IMR-90 (cell line): ENCODE results near the gene RAB11FIP4. TPM values are rescaled to one million over a fixed set of nuclear protein-coding genes. Genes with fewer than 3 reads are reported as not detected.

Experiments
- ATAC-seq: fragments of 200-7000 bp; cut with Tn5 transposase; 2 replicates; pipeline ENCODE4 v1.9.1; 2020; ENCODE audit warnings: low read depth, mild to moderate bottlenecking, moderate library complexity
- BruUV-seq: library from RNA; stranded (reverse); fragments of 400-500 nt; replicated peaks from 2 replicates; lab custom pipeline; 2021; lab: Mats Ljungman, UMichigan
- CTCF ChIA-PET: fragments of 300-600 bp; formaldehyde crosslinking; extraction: SDS; loops from one replicate; lab custom pipeline; 2021; ENCODE audit warnings: antibody characterized with exemption; lab: Yijun Ruan, JAX
- POLR2A ChIA-PET: fragments of 300-600 bp; sonication (Branson Sonifier 250); formaldehyde crosslinking; loops from one replicate; lab custom pipeline; 2022; ENCODE audit warnings: antibody characterized with exemption; ENCODE audit not compliant: unreplicated experiment; lab: Charles Lee
- DNase-seq: peaks from one replicate; pipeline ENCODE4 v3.0.0; 2013
- H2AFZ ChIP-seq: replicated peaks from 2 replicates; pipeline ENCODE3; 2013; ENCODE audit warnings: low read length, mild to moderate bottlenecking; ENCODE audit not compliant: poor library complexity
- H2AK5ac ChIP-seq: 2 replicates; pipeline ENCODE4 v1.6.1; 2013; ENCODE audit warnings: low read depth, low read length, inconsistent platforms
- H2AK9ac ChIP-seq: replicated peaks from 2 replicates; pipeline ENCODE3; 2013; ENCODE audit warnings: mild to moderate bottlenecking, low read depth, low read length, moderate library complexity; ENCODE audit not compliant: poor library complexity
- H2BK120ac ChIP-seq: 2 replicates; pipeline ENCODE4 v1.6.1; 2013; ENCODE audit warnings: low read depth, low read length, inconsistent platforms
- H2BK15ac ChIP-seq: 3 replicates; pipeline ENCODE4 v1.6.1; 2013; ENCODE audit warnings: low read depth, low read length, inconsistent platforms
- H2BK20ac ChIP-seq: 2 replicates; pipeline ENCODE4 v1.6.1; 2013; ENCODE audit warnings: low read depth, mild to moderate bottlenecking, inconsistent platforms, low read length, moderate library complexity
- H2BK5ac ChIP-seq: 2 replicates; pipeline ENCODE4 v1.6.1; 2013; ENCODE audit warnings: mild to moderate bottlenecking, low read depth, low read length, inconsistent platforms; ENCODE audit not compliant: poor library complexity, severe bottlenecking
- H3K14ac ChIP-seq: replicated peaks from 2 replicates; pipeline ENCODE4 v1.6.1; 2013; ENCODE audit warnings: low read depth, low read length, inconsistent platforms
- H3K18ac ChIP-seq: 2 replicates; pipeline ENCODE4 v1.6.1; 2013; ENCODE audit warnings: low read depth, low read length, control low read depth
- H3K23ac ChIP-seq: 2 replicates; pipeline ENCODE4 v1.6.1; 2013; ENCODE audit warnings: low read depth, low read length, inconsistent platforms
- H3K27ac ChIP-seq: 2 replicates; pipeline ENCODE4 v1.5.1; 2013; ENCODE audit warnings: mild to moderate bottlenecking, control low read depth, low read length; ENCODE audit not compliant: insufficient read depth
- H3K27me3 ChIP-seq: 2 replicates; pipeline ENCODE4 v1.6.1; 2013; ENCODE audit warnings: low read length; ENCODE audit not compliant: control insufficient read depth, insufficient read depth
- H3K36me3 ChIP-seq: 2 replicates; pipeline ENCODE4 v1.6.1; 2013; ENCODE audit warnings: low read length, mixed read lengths; ENCODE audit not compliant: control insufficient read depth, insufficient read depth
- H3K4ac ChIP-seq: 2 replicates; pipeline ENCODE4 v1.6.1; 2013; ENCODE audit warnings: low read depth, low read length, inconsistent platforms
- H3K4me1 ChIP-seq: 2 replicates; pipeline ENCODE4 v1.6.1; 2013; ENCODE audit warnings: low read length, mixed read lengths; ENCODE audit not compliant: control insufficient read depth, insufficient read depth
- H3K4me2 ChIP-seq: 2 replicates; pipeline ENCODE4 v1.6.1; 2013; ENCODE audit warnings: low read depth, mild to moderate bottlenecking, control low read depth, low read length, moderate library complexity
- H3K4me3 ChIP-seq: 2 replicates; pipeline ENCODE4 v1.5.1; 2013; ENCODE audit warnings: low read depth, mild to moderate bottlenecking, control low read depth, low read length, moderate library complexity; ENCODE audit not compliant: insufficient read depth
- H3K56ac ChIP-seq: 2 replicates; pipeline ENCODE4 v1.6.1; 2013; ENCODE audit warnings: low read length, inconsistent platforms; ENCODE audit not compliant: insufficient read depth; ENCODE audit errors: extremely low read depth
- H3K79me1 ChIP-seq, 2 experiments: 2 replicates each; pipeline ENCODE4 v1.6.1; 2013; ENCODE audit warnings: low read length in 2 of 2, inconsistent platforms in 1 of 2, low read depth in 1 of 2
- H3K9ac ChIP-seq: 2 replicates; pipeline ENCODE4 v1.6.1; 2013; ENCODE audit warnings: low read depth, low read length, control low read depth
- H3K9me1 ChIP-seq: 2 replicates; pipeline ENCODE4 v1.6.1; 2013; ENCODE audit warnings: low read length, inconsistent platforms; ENCODE audit not compliant: insufficient read depth
- H3K9me3 ChIP-seq: 2 replicates; pipeline ENCODE4 v1.6.1; 2013; ENCODE audit warnings: low read length; ENCODE audit not compliant: control insufficient read depth, insufficient read depth
- H4K20me1 ChIP-seq: 2 replicates; pipeline ENCODE4 v1.6.1; 2013; ENCODE audit warnings: low read length, inconsistent platforms; ENCODE audit not compliant: insufficient read depth
- H4K5ac ChIP-seq: 2 replicates; pipeline ENCODE4 v1.6.1; 2013; ENCODE audit warnings: mild to moderate bottlenecking, low read depth, low read length, control low read depth
- H4K8ac ChIP-seq, 2 experiments: 2 replicates each; pipeline ENCODE4 v1.6.1; 2013; ENCODE audit warnings: low read depth in 2 of 2, low read length in 2 of 2, control low read depth in 1 of 2, inconsistent platforms in 1 of 2
- H4K91ac ChIP-seq: 2 replicates; pipeline ENCODE4 v1.6.1; 2013; ENCODE audit warnings: low read depth, low read length, inconsistent platforms; ENCODE audit not compliant: insufficient read depth
- BHLHE40 ChIP-seq: fragments of 150-350 bp; IDR thresholded peaks from 2 replicates; pipeline ENCODE4 v1.6.1; 2016; ENCODE audit warnings: mild to moderate bottlenecking, low read depth, low read length
- CEBPB ChIP-seq: IDR thresholded peaks from 2 replicates; pipeline ENCODE4 v1.6.1; 2012; ENCODE audit warnings: low read depth, low read length, improper control_type of control experiment
- CHD1 ChIP-seq: IDR thresholded peaks from 2 replicates; pipeline ENCODE4 v1.6.1; 2012; ENCODE audit warnings: low read depth, low read length, improper control_type of control experiment
- CTCF ChIP-seq: conservative IDR thresholded peaks from 2 replicates; pipeline ENCODE4 v1.5.1; 2012; ENCODE audit warnings: mild to moderate bottlenecking, low read depth, low read length, improper control_type of control experiment
- ELK1 ChIP-seq: fragments of 150-350 bp; IDR thresholded peaks from 2 replicates; pipeline ENCODE4 v1.6.1; 2016; ENCODE audit warnings: low read depth, mild to moderate bottlenecking, low read length, moderate library complexity, borderline replicate concordance
- FOS ChIP-seq: fragments of 150-350 bp; IDR thresholded peaks from 2 replicates; pipeline ENCODE4 v1.6.1; 2016; ENCODE audit warnings: low read depth, low read length
- MAFK ChIP-seq: IDR thresholded peaks from 2 replicates; pipeline ENCODE4 v1.6.1; 2012; ENCODE audit warnings: low read depth, low read length, improper control_type of control experiment
- MAZ ChIP-seq: IDR thresholded peaks from 2 replicates; pipeline ENCODE4 v1.6.1; 2012; ENCODE audit warnings: low read depth, mild to moderate bottlenecking, low read length, improper control_type of control experiment, moderate library complexity, borderline replicate concordance
- NFE2L2 ChIP-seq: fragments of 150-350 bp; IDR thresholded peaks from 2 replicates; pipeline ENCODE4 v1.6.1; 2016; ENCODE audit warnings: low read depth, mild to moderate bottlenecking, low read length
- POLR2A ChIP-seq: IDR thresholded peaks from 2 replicates; pipeline ENCODE4 v1.6.1; 2012; ENCODE audit warnings: mild to moderate bottlenecking, low read depth, low read length
- RAD21 ChIP-seq: IDR thresholded peaks from 2 replicates; pipeline ENCODE4 v1.6.1; 2012; ENCODE audit warnings: low read length, improper control_type of control experiment
- RCOR1 ChIP-seq: IDR thresholded peaks from 2 replicates; pipeline ENCODE4 v1.6.1; 2012; ENCODE audit warnings: mild to moderate bottlenecking, low read length, improper control_type of control experiment; ENCODE audit not compliant: insufficient replicate concordance
- RFX5 ChIP-seq: IDR thresholded peaks from 2 replicates; pipeline ENCODE4 v1.8.0; 2012; ENCODE audit warnings: low read depth, mild to moderate bottlenecking, low read length, moderate library complexity
- SMC3 ChIP-seq: fragments of 150-350 bp; IDR thresholded peaks from 2 replicates; pipeline ENCODE4 v1.6.1; 2016; ENCODE audit warnings: low read depth, mild to moderate bottlenecking, antibody characterized with exemption, low read length, moderate library complexity
- WGBS, 2 experiments: methylation state at CpG; one replicate each; pipeline versions ENCODE4 v1.1.5 to v1.1.7; 2013; ENCODE audit warnings: missing lambda C conversion rate in 2 of 2; ENCODE audit not compliant: insufficient read length in 1 of 2; ENCODE audit errors: extremely low coverage in 2 of 2; 5-methylcytosine and 5-hydroxymethylcytosine counted together
- dilution Hi-C: fragments of 300-500 bp; cut with HindIII; formaldehyde crosslinking; loops from one replicate; pipeline ENCODE4 v1.14.3; 2018; ENCODE audit warnings: low sequenced_read_pairs; ENCODE audit not compliant: unreplicated experiment
- in situ Hi-C: fragments of 300-500 bp; cut with MboI; formaldehyde crosslinking; loops from 3 replicates; pipeline ENCODE4 v1.14.3; 2019; ENCODE audit warnings: low sequenced_read_pairs, inconsistent platforms, mixed read lengths
- intact Hi-C: fragments of 100-400 bp; cut with micrococcal nuclease; formaldehyde crosslinking; loops from 2 replicates; pipeline ENCODE4 v1.10.0; 2022
- polyA plus RNA-seq, 3 experiments: library from polyadenylated mRNA; depleted of rRNA; stranded (reverse); fragments of >200 nt; gene quantifications; 2 replicates each; pipeline ENCODE4 v1.2.3, GENCODE V29; 2012; ENCODE audit warnings: low replicate concordance in 1 of 3
- total RNA-seq: library from RNA; depleted of rRNA; stranded (reverse); fragments of >200 nt; gene quantifications from 2 replicates; pipeline ENCODE4 v1.2.3, GENCODE V29; 2012

The RAB11FIP4 gene
- total and polyA plus RNA-seq, 2 of the 4 experiments (the other 2 are of a cell fraction) = 0.68 to 1.1 TPM

- peak overlapping the region; percentile 81 for H2BK5ac ChIP-seq
- no peaks in the 10 kb centered on the region for H3K9me1 ChIP-seq
- DNase-seq (peak; percentile 92), ATAC-seq (peak; percentile 92)
- no peak overlapping the region for H2AK5ac ChIP-seq
- H3K4ac ChIP-seq = peak overlapping the region; percentile 82
- ChIA-PET POLR2A (interaction anchor here (0.7 kb wide), 1 partner anchor 16 kb away, joined by 10 read pairs; no protein-coding TSS in a partner anchor), CTCF (no interaction called here)
- H2AK9ac ChIP-seq = peak overlapping the region; percentile 77
- WGBS, 2 experiments = 0% methylated on average over 66 of the region's 105 CpGs; no CpG with 5 or more reads in 1 of the 2 experiments
- peak overlapping the region; percentile 40; the same call in 1 of the 2 replicates for H3K14ac ChIP-seq
- intact Hi-C loops (loop anchor here (5.0 kb wide), 1 partner anchor 148 kb away; no protein-coding TSS in a partner anchor), in situ Hi-C loops (loop anchor here (5.0 kb wide), 1 partner anchor 298 kb away; no protein-coding TSS in a partner anchor), dilution Hi-C loops (no loop called here)
- peak overlapping the region; percentile 58; the same call in 1 of the 2 replicates for H4K91ac ChIP-seq
- H3K79me1 ChIP-seq = peaks cover 0 to 8% of the 10 kb centered on the region in 2 experiments; a peak in 2 of 4 replicates
- no peaks in the 10 kb centered on the region for H3K27me3 ChIP-seq
- H4K20me1 ChIP-seq = no peaks in the 10 kb centered on the region
- H2BK20ac ChIP-seq = no peak overlapping the region
- no peak overlapping the region for H3K56ac ChIP-seq
- H3K9me3 ChIP-seq = no peaks in the 10 kb centered on the region
- peak overlapping the region; percentile 94 for H3K4me2 ChIP-seq
- no peaks in the 10 kb centered on the region for H3K36me3 ChIP-seq
- BruUV-seq = no TSS peak
- peak overlapping the region; percentile 93 for H2AFZ ChIP-seq
- H3K18ac ChIP-seq = peak overlapping the region; percentile 9; the same call in 1 of the 2 replicates
- no peaks in the 10 kb centered on the region; the same call in 1 of the 2 replicates for H3K4me1 ChIP-seq
- H3K27ac ChIP-seq = peak overlapping the region; percentile 84
- H3K23ac ChIP-seq = no peak overlapping the region
- H2BK15ac ChIP-seq = no peak overlapping the region
- peak overlapping the region; percentile 36; the same call in 1 of the 2 replicates for H2BK120ac ChIP-seq
- peak overlapping the region; percentile 95 for H3K9ac ChIP-seq
- H4K5ac ChIP-seq = peak overlapping the region; percentile 17; the same call in 1 of the 2 replicates
- peak overlapping the region; percentile 74 for H3K4me3 ChIP-seq
- H4K8ac ChIP-seq = peak overlapping the region; percentile 87 to 96; a peak in 2 of 4 replicates
- TF ChIP-seq BHLHE40 (no peak), POLR2A (no peak), NFE2L2 (0 out of 2 replicates have a peak, but pooled peaks have one; percentile 12), FOS (peak; percentile 92), SMC3 (no peak), RAD21 (peak; percentile 10), ELK1 (no peak), MAFK (no peak), RCOR1 (peak; percentile 55), CHD1 (peak; percentile 81; the same call in 1 of the 2 replicates), MAZ (peak; percentile 82; the same call in 1 of the 2 replicates), CEBPB (no peak), RFX5 (no peak), CTCF (no peak)
Observed at GRCh38 chr17:31549525-31550388, 158.3 kb downstream of the RAB11FIP4 start.
